ENCODE results near the gene BTN2A1. TPM values are rescaled to one million over a fixed set of nuclear protein-coding genes. Genes with fewer than 3 reads are reported as not detected.

BTN2A1 gene
- total RNA-seq, 1 experiment from 2014 or later: 11.2 TPM

GRCh38 chr6:26438000-26438399, 19.8 kb upstream of the BTN2A1 start:
- no peak overlapping the region for H3K9ac ChIP-seq (ENCODE audit: low read length)
- H3K27ac ChIP-seq (ENCODE audit: low read depth, low read length): no peak overlapping the region
- H3K4me3 ChIP-seq (replicated peaks in 1 of 2; ENCODE audit: low read depth in 1 of 2, low read length in 2 of 2): no peak overlapping the region
- TF ChIP-seq EGR1 (IDR thresholded peaks at IDR 0.05; ENCODE audit: low read depth): no peak
- no peak for TF ChIP-seq CTCF (IDR thresholded peaks at IDR 0.05 in 2 of 3, conservative IDR thresholded peaks at IDR 0.05 in 1 of 3; ENCODE audit: borderline replicate concordance in 1 of 3, insufficient read depth in 1 of 3, low read depth in 2 of 3, low read length in 2 of 3)
- no peak for TF ChIP-seq ATF3 (IDR thresholded peaks at IDR 0.05)
- no peak for TF ChIP-seq ZBTB33 (IDR thresholded peaks at IDR 0.05; ENCODE audit: extremely low read depth, insufficient replicate concordance, low read length)
- no peak for TF ChIP-seq TCF7L2 (IDR thresholded peaks at IDR 0.05; ENCODE audit: borderline replicate concordance, extremely low read depth, insufficient read depth, insufficient read length)
- TF ChIP-seq SIN3A (IDR thresholded peaks at IDR 0.05; ENCODE audit: low read depth): no peak
- TF ChIP-seq EZH2 (IDR thresholded peaks at IDR 0.05): no peak
- no peak for TF ChIP-seq SRF (IDR thresholded peaks at IDR 0.05; ENCODE audit: low read depth)
- TF ChIP-seq POLR2A (IDR thresholded peaks at IDR 0.05; ENCODE audit: borderline replicate concordance, extremely low read depth, insufficient read depth, insufficient read length): no peak
- TF ChIP-seq EZH2phosphoT487 (IDR thresholded peaks at IDR 0.05; ENCODE audit: borderline replicate concordance): no peak
- no peak for TF ChIP-seq MAX (IDR thresholded peaks at IDR 0.05)
- no peak for TF ChIP-seq ELF1 (IDR thresholded peaks at IDR 0.05; ENCODE audit: borderline replicate concordance, low read depth)
- TF ChIP-seq CEBPB (IDR thresholded peaks at IDR 0.05; ENCODE audit: low read depth): no peak
- ATAC-seq: no peak
- POLR2A ChIA-PET: no interaction called here
- no peak overlapping the region for H2AFZ ChIP-seq (ENCODE audit: low read depth, low read length, poor library complexity, severe bottlenecking)
- H3K27me3 ChIP-seq (ENCODE audit: insufficient read depth, low read length): no peaks in the 10 kb centered on the region
- no peak overlapping the region for H3K4me2 ChIP-seq (ENCODE audit: low read length)
- BruUV-seq (replicated peaks): no TSS peak
- H3K9me3 ChIP-seq (ENCODE audit: control insufficient read depth in 1 of 2, insufficient read depth in 1 of 2, low read depth in 1 of 2, low read length in 2 of 2): peaks cover 0 to 4% of the 10 kb centered on the region in 2 experiments; a peak in 1 of 4 replicates
- no peaks in the 10 kb centered on the region for H4K20me1 ChIP-seq (ENCODE audit: insufficient read depth)
- RAD21 ChIA-PET (ENCODE audit: low non-redundant PET in 1 of 2, low total read pairs in 2 of 2, uncharacterized antibody in 2 of 2, unreplicated experiment in 2 of 2): no interaction called here
- no peaks in the 10 kb centered on the region for H3K79me2 ChIP-seq (ENCODE audit: insufficient read depth, low read length)
- CTCF ChIA-PET: no interaction called here
- peaks cover 0 to 13% of the 10 kb centered on the region in 2 experiments; a peak in 3 of 4 replicates for H3K4me1 ChIP-seq (ENCODE audit: control insufficient read depth in 1 of 2, insufficient read depth in 2 of 2, low read length in 2 of 2)
- intact Hi-C loops (cut with micrococcal nuclease): no loop called here
- H3K9me2 ChIP-seq (ENCODE audit: insufficient read depth): no peaks in the 10 kb centered on the region
- 0 out of 4 replicates have a peak, but pooled peaks cover 0 to 1% of the 10 kb centered on the region in 2 experiments for H3K36me3 ChIP-seq (ENCODE audit: control insufficient read depth in 1 of 2, insufficient read depth in 2 of 2, low read length in 2 of 2)
- no peak for DNase-seq (ENCODE audit: low read depth, low spot score)
